SK-N-SH (cell line): ENCODE results near the gene MT2A.

Source experiments
- CTCF ChIP-seq: fragments of 200-600 bp; sonication (generic); IDR thresholded peaks from 2 replicates; pipeline ENCODE4 v1.6.1; 2017; ENCODE audit warnings: antibody characterized with exemption, mild to moderate bottlenecking, moderate library complexity
- FOXJ3 ChIP-seq: sonication (generic); formaldehyde crosslinking; IDR thresholded peaks from 2 replicates; pipeline ENCODE4 v1.5.1; 2020; ENCODE audit warnings: mild to moderate bottlenecking, missing genetic modification reagents
- GATA2 ChIP-seq: sonication (generic); formaldehyde crosslinking; IDR thresholded peaks from 2 replicates; pipeline ENCODE4 v1.5.0; 2020; ENCODE audit warnings: mild to moderate bottlenecking, missing genetic modification reagents
- TCF12 ChIP-seq: IDR thresholded peaks from 2 replicates; pipeline ENCODE4 v1.4.0; 2012

- no peak for TF ChIP-seq CTCF
- no peak for TF ChIP-seq FOXJ3 (CRISPR knock-in tag)
- TF ChIP-seq TCF12 = no peak
- no peak for TF ChIP-seq GATA2
Measured at GRCh38 chr16:56618138-56618537, 9.8 kb downstream of the MT2A start.
